Measurements from ENCODE around the gene RUNX3.

RUNX3 gene

GRCh38 chr1:24955161-24955560 is 25.1 kb upstream of the RUNX3 start:
- TF ChIP-seq CTCF (IDR thresholded peaks at IDR 0.05; ENCODE audit: insufficient read depth, low read length, poor library complexity, severe bottlenecking) (no peak), EZH2phosphoT487 (conservative IDR thresholded peaks at IDR 0.05; ENCODE audit: low read length) (no peak)
- Histone ChIP-seq H3K4me2 (ENCODE audit: low read depth, low read length, poor library complexity, severe bottlenecking) (no peak overlapping the region), H3K79me2 (ENCODE audit: insufficient read depth, low read length) (no peaks in the 10 kb centered on the region), H3K9ac (ENCODE audit: low read length) (no peak overlapping the region), H3F3A (ENCODE audit: insufficient read depth) (no peaks in the 10 kb centered on the region), H3K4me3 (ENCODE audit: insufficient read depth, low read length, poor library complexity, severe bottlenecking) (no peak overlapping the region), H2AFZ (ENCODE audit: low read depth, low read length, severe bottlenecking) (no peak overlapping the region), H3K9me3 (ENCODE audit: insufficient read depth, low read length) (no peaks in the 10 kb centered on the region), H3K27me3 (ENCODE audit: low read length) (no peaks in the 10 kb centered on the region), H3K36me3 (ENCODE audit: low read length) (no peaks in the 10 kb centered on the region), H4K20me1 (ENCODE audit: low read depth, low read length) (no peaks in the 10 kb centered on the region), H3K9me2 (replicated peaks; ENCODE audit: insufficient read depth, low read length) (no peaks in the 10 kb centered on the region), H3K27ac (ENCODE audit: low read depth, low read length) (no peak overlapping the region)

GRCh38 chr1:24954631-24955030 is 24.6 kb upstream of the RUNX3 start:
- Histone ChIP-seq H3K27ac (ENCODE audit: low read depth, low read length) (no peak overlapping the region), H2AFZ (ENCODE audit: low read depth, low read length, severe bottlenecking) (no peak overlapping the region), H3K9ac (ENCODE audit: low read length) (no peak overlapping the region), H4K20me1 (ENCODE audit: low read depth, low read length) (no peaks in the 10 kb centered on the region), H3K4me2 (ENCODE audit: low read depth, low read length, poor library complexity, severe bottlenecking) (no peak overlapping the region), H3K79me2 (ENCODE audit: insufficient read depth, low read length) (no peaks in the 10 kb centered on the region), H3F3A (ENCODE audit: insufficient read depth) (no peaks in the 10 kb centered on the region), H3K27me3 (ENCODE audit: low read length) (no peaks in the 10 kb centered on the region), H3K9me3 (ENCODE audit: insufficient read depth, low read length) (no peaks in the 10 kb centered on the region), H3K9me2 (replicated peaks; ENCODE audit: insufficient read depth, low read length) (no peaks in the 10 kb centered on the region), H3K4me3 (ENCODE audit: insufficient read depth, low read length, poor library complexity, severe bottlenecking) (no peak overlapping the region), H3K36me3 (ENCODE audit: low read length) (no peaks in the 10 kb centered on the region)
- TF ChIP-seq EZH2phosphoT487 (conservative IDR thresholded peaks at IDR 0.05; ENCODE audit: low read length), result no peak
- TF ChIP-seq CTCF (IDR thresholded peaks at IDR 0.05; ENCODE audit: insufficient read depth, low read length, poor library complexity, severe bottlenecking), result no peak

- no peaks in the 10 kb centered on the region for H3F3A ChIP-seq (ENCODE audit: insufficient read depth)
- TF ChIP-seq EZH2phosphoT487 (conservative IDR thresholded peaks at IDR 0.05; ENCODE audit: low read length), result no peak
- TF ChIP-seq CTCF (IDR thresholded peaks at IDR 0.05; ENCODE audit: insufficient read depth, low read length, poor library complexity, severe bottlenecking), result no peak
- H3K79me2 ChIP-seq (ENCODE audit: insufficient read depth, low read length), result no peaks in the 10 kb centered on the region
- H3K36me3 ChIP-seq (ENCODE audit: low read length), result no peaks in the 10 kb centered on the region
- no peak overlapping the region for H3K27ac ChIP-seq (ENCODE audit: low read depth, low read length)
- H3K9me2 ChIP-seq (replicated peaks; ENCODE audit: insufficient read depth, low read length), result no peaks in the 10 kb centered on the region
- H3K27me3 ChIP-seq (ENCODE audit: low read length), result no peaks in the 10 kb centered on the region
- H3K9ac ChIP-seq (ENCODE audit: low read length), result no peak overlapping the region
- no peak overlapping the region for H2AFZ ChIP-seq (ENCODE audit: low read depth, low read length, severe bottlenecking)
- no peaks in the 10 kb centered on the region for H4K20me1 ChIP-seq (ENCODE audit: low read depth, low read length)
- H3K9me3 ChIP-seq (ENCODE audit: insufficient read depth, low read length), result no peaks in the 10 kb centered on the region
- H3K4me2 ChIP-seq (ENCODE audit: low read depth, low read length, poor library complexity, severe bottlenecking), result peak overlapping the region; percentile 26
- H3K4me3 ChIP-seq (ENCODE audit: insufficient read depth, low read length, poor library complexity, severe bottlenecking), result no peak overlapping the region
These were observed 23.9 kb upstream of the RUNX3 start for GRCh38 chr1:24954022-24954421.
